Sigmoid colon (tissue), 7 donors: ENCODE results near the gene NDP. TPM values are rescaled to one million over a fixed set of nuclear protein-coding genes. Genes with fewer than 3 reads are reported as not detected.

ENCODE experiments used
- DNase-seq: peaks from one replicate; pipeline ENCODE4 v3.0.0-alpha.2; 2019
- H3K27ac ChIP-seq, 4 donors: fragments of 200-600 bp; sonication (generic); one replicate each; pipeline ENCODE4 v1.5.1; 2016 to 2019; ENCODE audit warnings: mild to moderate bottlenecking in 1 of 4
- H3K27me3 ChIP-seq, 3 donors: fragments of 200-600 bp; sonication (generic); one replicate each; pipeline ENCODE4 v1.5.1; 2019; ENCODE audit warnings: mild to moderate bottlenecking in 1 of 3
- H3K36me3 ChIP-seq, 4 donors: fragments of 200-600 bp; sonication (generic); one replicate each; pipeline ENCODE4 v1.5.1; 2016 to 2019
- H3K4me1 ChIP-seq, 4 donors: fragments of 200-600 bp; sonication (generic); one replicate each; pipeline ENCODE4 v1.5.1; 2017 to 2019
- H3K4me3 ChIP-seq, 4 donors: fragments of 200-600 bp; sonication (generic); one replicate each; pipeline ENCODE4 v1.5.1; 2017 to 2019; ENCODE audit warnings: mild to moderate bottlenecking in 2 of 4, moderate library complexity in 1 of 4
- H3K9me3 ChIP-seq, 4 donors: fragments of 200-600 bp in 3 of 4; sonication (generic) in 3 of 4; one replicate each; pipeline versions ENCODE4 v1.5.1 to v1.6.1; 2013 to 2019
- EP300 ChIP-seq, 4 donors: sonication (generic); formaldehyde crosslinking; IDR thresholded peaks; one replicate each; pipeline ENCODE4 v1.6.1; 2017; ENCODE audit warnings: antibody characterized with exemption in 4 of 4
- POLR2A ChIP-seq, 2 donors: fragments of 450-650 bp; IDR thresholded peaks; one replicate each; pipeline ENCODE4 v1.6.1; 2016; ENCODE audit warnings: antibody characterized with exemption in 2 of 2, mild to moderate bottlenecking in 2 of 2, moderate library complexity in 2 of 2
- POLR2AphosphoS5 ChIP-seq, 4 donors: sonication (generic); formaldehyde crosslinking; IDR thresholded peaks; one replicate each; pipeline ENCODE4 v1.6.1; 2017; ENCODE audit warnings: antibody characterized with exemption in 4 of 4
- WGBS, 2 donors: extraction: QIAGEN DNeasy Blood & Tissue Kit; methylation state at CpG; one replicate each; pipeline ENCODE4 v1.1.7; 2013; 5-methylcytosine and 5-hydroxymethylcytosine counted together
- intact Hi-C: fragments of 100-400 bp; cut with DNase I; formaldehyde crosslinking; loops from one replicate; pipeline ENCODE4 v1.15.1; 2023
- polyA plus RNA-seq, 3 donors: library from polyadenylated mRNA; stranded (reverse); fragments of 200-250 nt; gene quantifications; one replicate each; pipeline ENCODE4 v1.2.3, GENCODE V29; 2013
- total RNA-seq, 4 donors: library from RNA; depleted of rRNA; stranded (reverse); fragments of >200 nt; gene quantifications; one replicate each; pipeline ENCODE4 v1.1.0, GENCODE V29; 2016
- TF ChIP-seq, protein P1 (sequence below), 4 experiments: fragments of 450-650 bp in 3 of 4; fragments of 200-600 bp in 1 of 4; IDR thresholded peaks; one replicate each; pipeline ENCODE4 v1.5.1; 2016 to 2019; ENCODE audit warnings: antibody characterized with exemption in 4 of 4, mild to moderate bottlenecking in 3 of 4, moderate library complexity in 2 of 4
- donor health status: healthy with polysubstance abuse.
- donor health status: Bipolar disorder and iron deficiency.
- donor health status: healthy.

NDP gene, protein sequence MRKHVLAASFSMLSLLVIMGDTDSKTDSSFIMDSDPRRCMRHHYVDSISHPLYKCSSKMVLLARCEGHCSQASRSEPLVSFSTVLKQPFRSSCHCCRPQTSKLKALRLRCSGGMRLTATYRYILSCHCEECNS
- total RNA-seq (under 1 TPM in 1 of 4 donors, not detected in 3; 0.36 TPM), polyA plus RNA-seq (under 1 TPM in 1 of 3 donors, not detected in 2; 0.29 TPM)

DNA sequence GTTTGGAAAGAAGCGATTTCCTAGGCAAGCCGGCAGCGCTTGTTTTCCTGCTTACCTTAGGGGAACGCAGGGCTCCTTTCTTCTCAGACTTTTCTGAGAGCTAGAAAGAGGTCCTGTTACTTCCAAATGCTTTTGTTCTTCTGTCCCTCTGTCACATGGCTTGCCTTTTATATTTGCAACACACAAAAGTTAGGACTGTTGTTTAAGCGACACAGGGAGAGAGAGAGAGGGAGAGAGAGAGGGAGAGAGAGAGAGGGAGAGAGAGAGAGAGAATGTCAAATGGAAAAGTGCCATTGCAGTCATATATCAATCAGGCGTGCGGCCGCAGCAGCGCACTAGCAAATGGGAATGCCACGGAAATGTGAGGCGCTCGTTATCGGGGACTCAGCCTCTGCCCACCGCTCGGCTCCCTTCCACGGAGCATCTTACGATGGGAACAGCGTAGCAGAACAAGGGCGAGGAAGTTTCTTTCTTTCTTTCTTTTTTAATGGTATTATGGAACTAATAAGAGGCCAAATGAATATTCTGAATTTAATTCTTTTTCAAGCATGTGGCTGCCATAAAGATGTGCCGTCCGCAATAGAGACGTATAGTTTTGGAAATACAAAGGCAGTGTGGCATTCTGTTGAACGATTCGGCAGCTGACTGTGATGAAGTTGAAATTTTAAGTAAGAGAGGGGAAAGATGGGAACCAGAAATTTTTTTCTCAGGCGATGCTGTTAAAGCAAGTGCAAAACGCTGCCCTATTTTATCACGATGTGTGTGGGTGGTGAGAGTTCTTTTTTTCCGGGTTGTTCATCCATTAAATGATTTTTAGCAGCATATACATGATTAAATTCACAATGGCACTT lies at the start of gene NDP:
Gene NDP, minus strand, starts transcription at position 142 of the 851 bp plus-strand sequence. CDS start 14,745 bp downstream, outside the sequence.
- no peaks in the 10 kb centered on the region for H3K36me3 ChIP-seq
- intact Hi-C loops: no loop called here
- peaks cover 0 to 9% (median 0%) of the 10 kb centered on the region in 4 donors for H3K4me1 ChIP-seq
- WGBS, 2 donors: 8 to 10% methylated on average over 28 of the region's 28 CpGs
- H3K9me3 ChIP-seq: no peaks in the 10 kb centered on the region
- H3K4me3 ChIP-seq: peak within 1 kb of the TSS; percentile 7 to 36 (median 32)
- TF ChIP-seq, protein P1, sequence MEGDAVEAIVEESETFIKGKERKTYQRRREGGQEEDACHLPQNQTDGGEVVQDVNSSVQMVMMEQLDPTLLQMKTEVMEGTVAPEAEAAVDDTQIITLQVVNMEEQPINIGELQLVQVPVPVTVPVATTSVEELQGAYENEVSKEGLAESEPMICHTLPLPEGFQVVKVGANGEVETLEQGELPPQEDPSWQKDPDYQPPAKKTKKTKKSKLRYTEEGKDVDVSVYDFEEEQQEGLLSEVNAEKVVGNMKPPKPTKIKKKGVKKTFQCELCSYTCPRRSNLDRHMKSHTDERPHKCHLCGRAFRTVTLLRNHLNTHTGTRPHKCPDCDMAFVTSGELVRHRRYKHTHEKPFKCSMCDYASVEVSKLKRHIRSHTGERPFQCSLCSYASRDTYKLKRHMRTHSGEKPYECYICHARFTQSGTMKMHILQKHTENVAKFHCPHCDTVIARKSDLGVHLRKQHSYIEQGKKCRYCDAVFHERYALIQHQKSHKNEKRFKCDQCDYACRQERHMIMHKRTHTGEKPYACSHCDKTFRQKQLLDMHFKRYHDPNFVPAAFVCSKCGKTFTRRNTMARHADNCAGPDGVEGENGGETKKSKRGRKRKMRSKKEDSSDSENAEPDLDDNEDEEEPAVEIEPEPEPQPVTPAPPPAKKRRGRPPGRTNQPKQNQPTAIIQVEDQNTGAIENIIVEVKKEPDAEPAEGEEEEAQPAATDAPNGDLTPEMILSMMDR (IDR thresholded peaks at IDR 0.05): no peak
- TF ChIP-seq EP300 (IDR thresholded peaks at IDR 0.05): no peak
- TF ChIP-seq POLR2A (IDR thresholded peaks at IDR 0.05): no peak
- no peak for TF ChIP-seq POLR2AphosphoS5 (IDR thresholded peaks at IDR 0.05)
- no peak for DNase-seq
- H3K27ac ChIP-seq: no peak within 1 kb of the TSS
- no peaks in the 10 kb centered on the region for H3K27me3 ChIP-seq

DNA sequence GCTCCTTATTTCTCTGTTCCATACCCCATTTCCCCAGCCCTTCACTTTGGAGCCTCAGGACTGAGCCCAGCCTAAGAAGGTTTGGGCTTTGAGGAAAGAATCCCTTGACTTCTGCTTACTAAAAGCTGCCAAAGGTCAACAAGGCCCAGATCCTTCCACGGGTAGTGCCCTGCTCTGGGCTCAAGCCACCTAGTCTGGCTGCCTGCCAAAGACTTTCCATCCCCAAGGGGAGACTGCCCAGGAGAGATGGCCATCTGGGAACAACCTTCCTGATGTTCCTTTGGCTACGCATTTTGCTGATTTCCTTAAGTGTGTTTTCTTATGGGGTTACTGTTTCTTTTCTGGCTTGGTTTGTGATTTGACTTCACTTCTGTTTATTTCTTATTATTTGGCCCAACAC lies 49.8 kb upstream of the NDP start:
- Histone ChIP-seq H3K27ac (no peak overlapping the region), H3K4me1 (no peaks in the 10 kb centered on the region), H3K27me3 (peaks cover 0 to 3% (median 0%) of the 10 kb centered on the region in 3 donors), H3K9me3 (no peaks in the 10 kb centered on the region), H3K36me3 (no peaks in the 10 kb centered on the region), H3K4me3 (no peak overlapping the region)
- TF ChIP-seq POLR2A (IDR thresholded peaks at IDR 0.05): no peak
- TF ChIP-seq, protein P1 (IDR thresholded peaks at IDR 0.05): no peak
- no peak for TF ChIP-seq EP300 (IDR thresholded peaks at IDR 0.05)
- no peak for TF ChIP-seq POLR2AphosphoS5 (IDR thresholded peaks at IDR 0.05)
- DNase-seq: no peak
- intact Hi-C loops: no loop called here
- WGBS, 2 donors: 57 to 64% methylated on average over 2 of the region's 2 CpGs

DNA sequence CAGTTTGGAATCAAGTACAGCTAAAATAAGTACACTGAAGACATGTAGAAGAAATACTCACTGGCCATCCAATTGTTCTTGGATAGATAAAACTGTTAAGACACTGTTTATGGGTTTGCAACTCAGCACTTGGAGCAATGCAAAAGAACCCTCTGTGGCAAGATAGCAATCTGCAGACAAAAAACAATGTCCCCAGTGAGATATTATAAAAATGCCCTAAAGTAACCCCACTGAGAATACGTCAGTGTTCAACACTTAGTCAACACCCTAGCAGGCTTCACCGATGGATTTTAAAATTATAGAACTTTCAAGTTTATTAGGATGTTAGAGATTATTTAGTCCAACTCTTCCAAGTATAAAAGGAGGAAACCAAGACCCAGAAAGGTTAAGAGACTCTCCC lies 47.5 kb upstream of the NDP start:
- no peaks in the 10 kb centered on the region for H3K9me3 ChIP-seq
- H3K4me3 ChIP-seq: no peak overlapping the region
- no peak for DNase-seq
- H3K4me1 ChIP-seq: no peaks in the 10 kb centered on the region
- intact Hi-C loops: no loop called here
- TF ChIP-seq EP300 (IDR thresholded peaks at IDR 0.05) (no peak), POLR2AphosphoS5 (IDR thresholded peaks at IDR 0.05) (no peak), POLR2A (IDR thresholded peaks at IDR 0.05) (no peak)
- TF ChIP-seq, protein P1 (IDR thresholded peaks at IDR 0.05): no peak
- no peaks in the 10 kb centered on the region for H3K36me3 ChIP-seq
- no peaks in the 10 kb centered on the region for H3K27me3 ChIP-seq
- WGBS, 2 donors: 87 to 88% methylated on average over 2 of the region's 2 CpGs
- H3K27ac ChIP-seq: no peak overlapping the region

DNA sequence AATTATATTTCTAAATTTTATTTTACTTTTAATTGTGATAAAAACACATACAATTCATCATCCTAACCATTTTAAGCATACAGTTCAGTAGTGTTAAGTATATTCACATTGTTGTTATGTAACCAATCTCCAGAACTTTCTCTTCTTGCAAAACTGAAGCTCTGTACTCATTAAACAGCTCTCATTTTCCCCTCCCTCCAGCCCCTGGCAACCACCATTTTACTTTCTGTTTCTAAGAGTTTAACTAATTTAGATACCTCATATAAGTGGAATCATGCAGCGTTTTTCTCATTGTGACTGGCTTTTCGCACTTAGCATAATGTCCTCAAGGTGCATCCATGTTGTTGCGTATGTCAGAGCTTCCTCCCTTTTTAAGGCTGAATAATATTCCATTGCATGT lies 46.7 kb upstream of the NDP start:
- Histone ChIP-seq H3K9me3 (no peaks in the 10 kb centered on the region), H3K4me1 (no peaks in the 10 kb centered on the region), H3K36me3 (no peaks in the 10 kb centered on the region), H3K4me3 (no peak overlapping the region), H3K27ac (no peak overlapping the region), H3K27me3 (no peaks in the 10 kb centered on the region)
- 90 to 91% methylated on average over 3 of the region's 3 CpGs for WGBS, 2 donors
- no peak for TF ChIP-seq POLR2AphosphoS5 (IDR thresholded peaks at IDR 0.05)
- TF ChIP-seq, protein P1 (IDR thresholded peaks at IDR 0.05): no peak
- no peak for TF ChIP-seq POLR2A (IDR thresholded peaks at IDR 0.05)
- TF ChIP-seq EP300 (IDR thresholded peaks at IDR 0.05): no peak
- no peak for DNase-seq
- intact Hi-C loops: no loop called here
